ENCODE measurements around the gene SCMH1. TPM values are rescaled to one million over a fixed set of nuclear protein-coding genes. Genes with fewer than 3 reads are reported as not detected.

Gene SCMH1
- total RNA-seq, 1 experiment from 2014 or later: 25.9 TPM

- Mint-ChIP-seq H3K36me3 (ENCODE audit: insufficient read depth, unreplicated experiment) (peaks cover 55% of the 10 kb centered on the region), H3K9me3 (ENCODE audit: low read depth, unreplicated experiment) (no peaks in the 10 kb centered on the region), H3K27me3 (ENCODE audit: unreplicated experiment) (no peaks in the 10 kb centered on the region), H3K4me1 (ENCODE audit: low read depth, unreplicated experiment) (peaks cover 21% of the 10 kb centered on the region), H3K4me3 (ENCODE audit: low read depth, unreplicated experiment) (no peak overlapping the region), H3K27ac (ENCODE audit: unreplicated experiment) (peak overlapping the region; percentile 46)
- DNase-seq: no peak
- TF ChIP-seq, protein P1, sequence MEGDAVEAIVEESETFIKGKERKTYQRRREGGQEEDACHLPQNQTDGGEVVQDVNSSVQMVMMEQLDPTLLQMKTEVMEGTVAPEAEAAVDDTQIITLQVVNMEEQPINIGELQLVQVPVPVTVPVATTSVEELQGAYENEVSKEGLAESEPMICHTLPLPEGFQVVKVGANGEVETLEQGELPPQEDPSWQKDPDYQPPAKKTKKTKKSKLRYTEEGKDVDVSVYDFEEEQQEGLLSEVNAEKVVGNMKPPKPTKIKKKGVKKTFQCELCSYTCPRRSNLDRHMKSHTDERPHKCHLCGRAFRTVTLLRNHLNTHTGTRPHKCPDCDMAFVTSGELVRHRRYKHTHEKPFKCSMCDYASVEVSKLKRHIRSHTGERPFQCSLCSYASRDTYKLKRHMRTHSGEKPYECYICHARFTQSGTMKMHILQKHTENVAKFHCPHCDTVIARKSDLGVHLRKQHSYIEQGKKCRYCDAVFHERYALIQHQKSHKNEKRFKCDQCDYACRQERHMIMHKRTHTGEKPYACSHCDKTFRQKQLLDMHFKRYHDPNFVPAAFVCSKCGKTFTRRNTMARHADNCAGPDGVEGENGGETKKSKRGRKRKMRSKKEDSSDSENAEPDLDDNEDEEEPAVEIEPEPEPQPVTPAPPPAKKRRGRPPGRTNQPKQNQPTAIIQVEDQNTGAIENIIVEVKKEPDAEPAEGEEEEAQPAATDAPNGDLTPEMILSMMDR (IDR thresholded peaks at IDR 0.05; ENCODE audit: unreplicated experiment): no peak
- CTCF ChIA-PET: no interaction called here
- BruUV-seq (replicated peaks): no TSS peak
- intact Hi-C loops (cut with micrococcal nuclease; ENCODE audit: unreplicated experiment): loop anchor here (10.0 kb wide), 1 partner anchor 452 kb away; the partner anchor contains the start of gene ZNF684
Observed at GRCh38 chr1:40986328-40986783, 255.8 kb downstream of the SCMH1 start.

GRCh38 chr1:40985875-40986274 lies 256.2 kb downstream of the SCMH1 start:
- Mint-ChIP-seq H3K36me3 (ENCODE audit: insufficient read depth, unreplicated experiment) (peaks cover 54% of the 10 kb centered on the region), H3K27ac (ENCODE audit: unreplicated experiment) (peak overlapping the region; percentile 46), H3K4me1 (ENCODE audit: low read depth, unreplicated experiment) (peaks cover 26% of the 10 kb centered on the region), H3K9me3 (ENCODE audit: low read depth, unreplicated experiment) (no peaks in the 10 kb centered on the region), H3K4me3 (ENCODE audit: low read depth, unreplicated experiment) (no peak overlapping the region), H3K27me3 (ENCODE audit: unreplicated experiment) (no peaks in the 10 kb centered on the region)
- intact Hi-C loops (cut with micrococcal nuclease; ENCODE audit: unreplicated experiment): loop anchor here (10.0 kb wide), 1 partner anchor 451 kb away; the partner anchor contains the start of gene ZNF684
- TF ChIP-seq, protein P1 (IDR thresholded peaks at IDR 0.05; ENCODE audit: unreplicated experiment): no peak
- BruUV-seq (replicated peaks): no TSS peak
- CTCF ChIA-PET: no interaction called here
- no peak for DNase-seq

DNA sequence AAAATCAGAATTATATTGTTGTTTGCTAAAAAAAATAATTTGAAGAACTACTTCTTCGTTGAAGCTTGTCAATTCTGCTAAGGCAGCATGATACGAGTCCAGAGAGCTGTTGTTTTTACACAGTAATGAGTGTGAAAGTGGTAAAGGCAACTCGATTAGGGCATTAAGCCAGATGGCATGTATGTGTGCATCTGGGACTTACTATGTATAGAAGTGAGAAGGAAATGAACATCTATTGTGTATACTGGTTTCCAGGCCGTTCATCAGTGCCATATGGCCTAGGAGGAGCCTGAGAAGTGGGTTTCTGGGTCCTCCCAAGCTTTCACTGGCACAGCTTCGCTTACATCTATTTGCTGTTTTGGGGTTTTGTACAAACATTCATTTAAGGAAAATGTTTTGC lies 256.9 kb downstream of the SCMH1 start:
- H3K27me3 Mint-ChIP-seq (ENCODE audit: unreplicated experiment): no peaks in the 10 kb centered on the region
- no peak overlapping the region for H3K27ac Mint-ChIP-seq (ENCODE audit: unreplicated experiment)
- intact Hi-C loops (cut with micrococcal nuclease; ENCODE audit: unreplicated experiment): loop anchor here (10.0 kb wide), 1 partner anchor 450 kb away; the partner anchor contains the start of gene ZNF684
- H3K4me1 Mint-ChIP-seq (ENCODE audit: low read depth, unreplicated experiment): peaks cover 32% of the 10 kb centered on the region
- CTCF ChIA-PET: no interaction called here
- no peak overlapping the region for H3K4me3 Mint-ChIP-seq (ENCODE audit: low read depth, unreplicated experiment)
- no peaks in the 10 kb centered on the region for H3K9me3 Mint-ChIP-seq (ENCODE audit: low read depth, unreplicated experiment)
- TF ChIP-seq, protein P1 (IDR thresholded peaks at IDR 0.05; ENCODE audit: unreplicated experiment): no peak
- no TSS peak for BruUV-seq (replicated peaks)
- H3K36me3 Mint-ChIP-seq (ENCODE audit: insufficient read depth, unreplicated experiment): peaks cover 61% of the 10 kb centered on the region
- no peak for DNase-seq

DNA sequence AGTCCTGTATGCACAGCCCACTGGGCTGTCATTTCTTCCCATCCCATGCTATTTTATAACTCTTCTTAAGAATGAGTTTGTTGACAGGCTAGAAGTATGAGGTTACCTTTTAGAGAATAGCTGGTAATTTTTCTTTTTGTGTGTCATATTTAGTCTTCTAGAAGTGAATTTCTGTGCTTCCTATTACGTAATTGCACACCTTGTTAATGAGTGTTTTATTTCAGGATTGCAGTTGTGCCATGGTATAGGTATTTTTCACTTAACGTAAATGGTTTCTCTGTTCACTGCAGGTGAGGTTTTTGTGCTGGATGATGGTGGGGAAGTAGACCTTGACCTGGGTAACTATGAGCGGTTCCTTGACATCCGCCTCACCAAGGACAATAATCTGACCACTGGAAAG lies 257.6 kb downstream of the SCMH1 start:
- Mint-ChIP-seq H3K27me3 (ENCODE audit: unreplicated experiment) (no peaks in the 10 kb centered on the region), H3K4me1 (ENCODE audit: low read depth, unreplicated experiment) (peaks cover 32% of the 10 kb centered on the region), H3K27ac (ENCODE audit: unreplicated experiment) (no peak overlapping the region), H3K36me3 (ENCODE audit: insufficient read depth, unreplicated experiment) (peaks cover 65% of the 10 kb centered on the region), H3K4me3 (ENCODE audit: low read depth, unreplicated experiment) (no peak overlapping the region), H3K9me3 (ENCODE audit: low read depth, unreplicated experiment) (no peaks in the 10 kb centered on the region)
- intact Hi-C loops (cut with micrococcal nuclease; ENCODE audit: unreplicated experiment): loop anchor here (10.0 kb wide), 1 partner anchor 450 kb away; the partner anchor contains the start of gene ZNF684
- BruUV-seq (replicated peaks): no TSS peak
- CTCF ChIA-PET: interaction anchor here (0.6 kb wide), 1 partner anchor 48 kb away, joined by 3 read pairs; no protein-coding TSS in a partner anchor
- TF ChIP-seq, protein P1 (IDR thresholded peaks at IDR 0.05; ENCODE audit: unreplicated experiment): no peak
- no peak for DNase-seq
